Measurements from ENCODE around the gene CCR8.

The CCR8 gene, protein sequence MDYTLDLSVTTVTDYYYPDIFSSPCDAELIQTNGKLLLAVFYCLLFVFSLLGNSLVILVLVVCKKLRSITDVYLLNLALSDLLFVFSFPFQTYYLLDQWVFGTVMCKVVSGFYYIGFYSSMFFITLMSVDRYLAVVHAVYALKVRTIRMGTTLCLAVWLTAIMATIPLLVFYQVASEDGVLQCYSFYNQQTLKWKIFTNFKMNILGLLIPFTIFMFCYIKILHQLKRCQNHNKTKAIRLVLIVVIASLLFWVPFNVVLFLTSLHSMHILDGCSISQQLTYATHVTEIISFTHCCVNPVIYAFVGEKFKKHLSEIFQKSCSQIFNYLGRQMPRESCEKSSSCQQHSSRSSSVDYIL

DNA sequence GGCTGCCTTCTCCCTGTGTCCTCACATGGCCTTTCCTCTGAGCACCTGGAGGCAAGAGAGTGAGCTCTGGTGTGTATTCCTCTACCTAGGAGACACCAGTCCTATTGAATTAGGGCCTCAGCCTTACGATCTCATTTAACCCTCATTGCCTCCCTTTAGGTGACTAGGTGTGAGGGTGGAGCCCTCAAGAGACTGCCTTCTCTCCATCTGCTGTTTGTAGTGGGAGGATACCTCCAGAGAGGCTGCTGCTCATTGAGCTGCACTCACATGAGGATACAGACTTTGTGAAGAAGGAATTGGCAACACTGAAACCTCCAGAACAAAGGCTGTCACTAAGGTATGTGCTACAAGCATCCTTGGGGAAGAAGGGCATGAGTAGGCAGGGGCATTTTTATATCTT, at the start of gene CCR8:
TSS of gene CCR8 (plus strand) at position 217 of the 400 bp plus-strand sequence. CDS start 2,623 bp downstream, outside the sequence.
- no peak for TF ChIP-seq ZFX (IDR thresholded peaks at IDR 0.05; ENCODE audit: borderline replicate concordance)
- no peak for TF ChIP-seq CTCF (IDR thresholded peaks at IDR 0.05)
- no peak within 1 kb of the TSS for H3K27ac ChIP-seq

DNA sequence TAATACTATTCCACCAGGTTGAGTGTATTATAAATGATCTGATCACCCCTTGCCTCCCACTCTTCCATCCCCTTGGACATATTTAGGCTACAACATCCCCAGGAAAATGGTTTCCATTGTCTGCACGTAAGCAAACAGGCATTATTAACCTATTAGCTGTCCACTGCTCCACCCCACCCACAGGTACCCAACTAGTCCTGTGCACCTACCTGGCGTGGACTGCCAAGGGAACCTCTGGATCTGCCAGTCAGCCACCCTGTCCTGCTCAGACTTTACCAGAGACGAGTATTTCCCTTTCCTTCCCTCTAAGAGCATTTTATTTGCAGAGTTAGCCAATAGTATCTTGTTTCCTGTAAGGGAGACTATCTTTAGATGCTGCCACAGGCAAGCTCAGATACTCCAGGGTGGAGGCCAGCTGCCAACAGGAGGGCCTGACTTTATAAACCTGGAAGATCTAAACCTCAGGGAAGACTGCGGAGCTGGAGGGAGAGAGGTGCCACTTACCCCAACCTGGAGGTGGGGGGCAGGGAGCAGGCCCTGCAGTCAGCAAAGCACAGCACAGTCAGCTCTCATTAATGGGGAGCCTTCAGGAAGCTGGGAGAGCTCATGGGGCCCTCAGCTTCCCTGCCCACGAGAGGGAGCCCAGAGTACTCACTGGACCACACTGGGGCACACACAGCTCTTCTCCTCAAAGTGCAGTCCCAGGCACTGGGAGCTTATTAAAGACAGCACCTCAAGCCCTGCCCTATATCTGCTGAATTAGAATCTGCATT, 49.6 kb upstream of the CCR8 start, which contains the start of gene CX3CR1:
TSS of gene CX3CR1 (minus strand) at position 292 of the 773 bp plus-strand sequence. CDS start 13,527 bp downstream, outside the sequence.
- H3K27ac ChIP-seq: no peak within 1 kb of the TSS
- no peak for TF ChIP-seq CTCF (IDR thresholded peaks at IDR 0.05)
- no peak for TF ChIP-seq ZFX (IDR thresholded peaks at IDR 0.05; ENCODE audit: borderline replicate concordance)

DNA sequence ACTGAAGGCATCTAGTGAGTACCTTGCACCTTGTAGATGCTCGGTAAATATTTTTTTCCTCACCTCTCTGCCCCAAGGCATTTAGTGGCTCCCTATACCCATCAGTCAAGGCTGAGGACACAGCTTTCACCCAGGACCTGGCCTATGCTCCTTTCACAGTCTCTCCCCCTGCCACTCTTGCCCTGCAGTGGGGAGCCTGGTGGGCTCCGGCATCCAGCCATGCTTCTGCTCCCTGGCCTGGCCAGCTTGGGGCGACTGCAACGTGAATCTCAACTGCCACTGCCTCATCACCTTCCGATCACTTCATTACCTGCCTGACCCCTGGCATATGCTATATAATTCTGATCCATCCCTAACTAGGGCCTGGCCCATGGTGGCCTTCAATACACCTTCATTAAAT, 48.9 kb upstream of the CCR8 start:
- H3K27ac ChIP-seq: no peak overlapping the region
- TF ChIP-seq CTCF (IDR thresholded peaks at IDR 0.05): no peak
- TF ChIP-seq ZFX (IDR thresholded peaks at IDR 0.05; ENCODE audit: borderline replicate concordance): no peak

GRCh38 chr3:39281533-39281932, 48.0 kb upstream of the CCR8 start:
- no peak for TF ChIP-seq ZFX (IDR thresholded peaks at IDR 0.05; ENCODE audit: borderline replicate concordance)
- no peak overlapping the region for H3K27ac ChIP-seq

GRCh38 chr3:39282057-39282456, 47.5 kb upstream of the CCR8 start:
- TF ChIP-seq CTCF (IDR thresholded peaks at IDR 0.05) (no peak), ZFX (IDR thresholded peaks at IDR 0.05; ENCODE audit: borderline replicate concordance) (no peak)
- H3K27ac ChIP-seq: no peak overlapping the region

DNA sequence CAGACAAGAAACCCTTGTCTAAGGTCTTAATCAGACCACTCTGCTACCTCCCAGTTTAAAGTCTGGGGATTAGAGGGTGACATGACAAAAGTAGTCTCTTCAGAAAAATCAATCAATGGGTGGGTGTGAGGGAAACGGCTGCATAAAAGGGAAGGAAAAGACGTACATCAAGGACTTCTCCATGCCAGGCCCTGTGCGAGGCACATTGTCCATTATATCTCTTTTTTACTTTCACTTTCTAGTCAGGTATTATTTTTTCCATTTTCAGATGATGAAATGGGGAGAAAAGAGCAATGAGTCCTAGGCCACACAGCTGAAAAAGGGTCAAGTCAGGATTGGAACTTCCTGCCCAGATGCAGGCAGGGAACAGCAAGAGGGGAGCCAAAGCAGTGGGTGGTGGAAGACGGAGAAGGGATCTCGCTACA, 45.0 kb upstream of the CCR8 start:
- TF ChIP-seq CTCF (IDR thresholded peaks at IDR 0.05) (no peak), ZFX (IDR thresholded peaks at IDR 0.05; ENCODE audit: borderline replicate concordance) (no peak)
- H3K27ac ChIP-seq: no peak overlapping the region

GRCh38 chr3:39285332-39285731, 44.2 kb upstream of the CCR8 start:
- no peak overlapping the region for H3K27ac ChIP-seq

More at GRCh38 chr3:39285332-39285731, 44.2 kb upstream of the CCR8 start:
- no peak for TF ChIP-seq ZFX (IDR thresholded peaks at IDR 0.05; ENCODE audit: borderline replicate concordance)
- TF ChIP-seq CTCF (IDR thresholded peaks at IDR 0.05): no peak

Data from 22Rv1 (cell line).